GM19455 (cell line): ENCODE results near the gene RARB.

Experiments
- ATAC-seq: cut with Tn5 transposase; IDR thresholded peaks from one replicate; pipeline ENCODE4 v1.9.1; 2021; ENCODE audit not compliant: unreplicated experiment

RARB gene

DNA sequence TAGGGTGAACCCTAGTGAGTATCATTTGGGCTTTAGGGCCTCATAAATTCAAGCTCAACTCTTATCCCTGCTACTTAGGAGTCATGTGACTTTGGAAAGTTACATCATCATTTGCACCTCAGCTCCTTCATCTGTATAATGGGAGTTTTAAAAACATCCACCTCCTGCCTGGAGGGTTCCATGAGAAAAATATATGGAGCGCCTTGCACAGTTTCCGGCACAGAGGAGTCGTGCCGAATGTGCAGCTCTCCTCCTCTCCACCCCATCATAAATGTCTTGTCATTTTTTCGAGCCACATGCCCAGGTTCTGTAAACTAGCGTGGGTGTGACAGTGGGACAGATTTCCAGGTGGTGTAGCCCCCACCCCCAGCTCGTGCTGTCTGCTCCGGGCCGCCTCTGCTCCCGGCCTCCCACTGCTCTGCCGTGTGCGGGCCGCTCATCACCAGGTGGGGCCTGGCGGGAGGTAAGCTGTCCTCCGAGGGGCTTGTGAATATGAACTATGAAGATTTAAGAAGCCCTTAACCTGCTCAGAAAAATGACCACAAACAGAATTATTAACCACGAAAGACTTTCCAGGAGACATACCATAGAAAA lies 146.2 kb downstream of the RARB start:
- no peak for ATAC-seq

DNA sequence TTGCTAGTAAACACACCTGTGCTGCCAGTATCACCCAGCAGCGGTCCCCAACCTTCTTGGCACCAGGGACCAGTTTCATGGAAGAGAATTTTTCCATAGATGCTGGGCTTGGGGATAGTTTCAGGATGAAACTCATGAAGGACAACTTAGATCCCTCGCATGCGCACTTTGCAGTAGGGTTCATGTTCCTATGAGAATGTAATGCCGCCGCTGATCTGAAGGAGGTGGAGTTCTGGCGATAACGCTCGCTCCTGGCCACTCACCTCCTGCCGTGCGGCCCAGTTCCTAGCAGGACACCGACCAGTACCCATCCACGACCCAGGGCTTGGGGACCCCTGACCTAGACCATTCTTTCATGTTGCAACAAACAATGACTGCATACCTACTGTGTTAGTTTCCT lies 146.9 kb downstream of the RARB start:
- no peak for ATAC-seq

DNA sequence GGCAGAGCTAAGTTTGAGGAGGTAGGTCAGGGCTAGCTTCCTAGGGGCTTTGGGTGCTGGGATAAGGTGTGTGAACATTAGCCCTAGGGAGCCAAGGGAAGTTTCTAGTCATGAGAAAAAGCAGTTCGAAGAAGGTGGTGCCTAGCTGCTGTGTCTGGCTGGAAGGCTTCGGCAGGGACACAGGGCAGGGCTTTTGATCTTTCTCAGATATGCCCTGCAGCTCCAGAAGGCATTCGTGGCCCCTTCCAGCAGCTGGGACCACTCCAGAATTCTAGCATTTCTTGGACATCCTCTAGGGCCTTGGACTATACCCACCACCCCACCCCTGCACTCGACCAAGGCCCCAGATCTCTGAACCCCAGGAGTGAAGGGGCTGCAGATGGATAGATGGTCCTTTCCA lies 148.1 kb downstream of the RARB start:
- ATAC-seq: no peak

DNA sequence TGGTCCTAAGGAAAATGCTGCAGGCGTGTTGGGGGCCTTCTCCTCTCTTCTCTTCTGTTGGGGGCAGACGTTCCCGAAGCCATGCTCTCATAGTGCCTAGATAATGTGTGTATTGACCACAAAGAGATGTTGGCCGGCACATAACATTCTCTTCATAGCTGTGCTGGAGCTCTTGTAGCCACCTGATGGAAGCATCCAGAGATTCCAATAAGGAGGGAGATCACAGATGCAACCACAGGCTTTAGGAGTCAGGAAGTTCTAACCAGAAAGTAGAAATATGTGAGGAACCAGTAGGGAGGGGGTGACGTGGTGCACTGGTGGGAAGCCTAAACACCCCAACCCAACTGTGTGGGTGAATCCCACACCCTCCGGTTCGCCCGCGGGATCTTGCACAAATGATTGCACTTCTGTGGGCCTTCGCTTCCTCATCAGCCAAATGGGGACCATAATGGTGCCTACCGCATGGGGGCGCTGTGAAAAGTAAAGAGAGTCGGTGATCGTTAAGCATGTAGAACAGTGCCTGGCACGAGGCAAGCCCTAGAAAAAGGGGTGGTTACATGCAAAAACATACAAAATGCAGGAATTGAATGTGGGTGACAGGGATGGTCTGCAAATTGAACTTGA lies 148.9 kb downstream of the RARB start:
- no peak for ATAC-seq

DNA sequence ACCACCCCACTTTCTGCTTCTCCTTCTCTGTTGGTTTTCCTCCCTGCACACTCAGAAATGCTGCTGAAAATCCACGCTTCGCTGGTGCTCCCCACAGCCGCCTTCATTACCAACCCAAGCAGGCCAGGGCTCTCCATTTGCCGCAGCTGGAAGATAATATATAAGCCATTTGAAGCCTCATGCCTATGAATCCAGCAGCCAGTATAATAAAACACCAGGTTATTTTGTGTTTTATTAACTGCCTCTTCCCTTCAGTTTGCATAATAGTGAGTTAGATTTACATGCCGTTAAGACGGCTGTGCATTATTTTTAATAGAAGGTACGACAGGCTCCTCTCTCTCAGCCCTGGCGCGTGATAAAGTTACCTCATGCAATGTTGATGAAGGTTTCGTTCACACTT lies 150.0 kb downstream of the RARB start:
- ATAC-seq: no peak

DNA sequence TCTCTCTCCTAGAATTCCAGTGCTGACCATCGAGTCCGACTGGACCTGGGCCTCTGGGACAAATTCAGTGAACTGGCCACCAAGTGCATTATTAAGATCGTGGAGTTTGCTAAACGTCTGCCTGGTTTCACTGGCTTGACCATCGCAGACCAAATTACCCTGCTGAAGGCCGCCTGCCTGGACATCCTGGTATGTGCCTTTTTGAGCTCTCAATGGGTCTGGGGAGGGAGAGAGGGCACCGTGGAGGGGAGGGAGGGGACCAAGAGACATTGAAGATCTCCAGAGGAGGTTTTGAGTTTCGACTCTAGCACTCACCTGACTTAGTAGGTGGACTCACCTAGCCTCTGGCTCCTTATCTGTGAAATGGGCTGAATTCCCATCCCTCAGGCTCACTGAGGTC lies 152.5 kb downstream of the RARB start:
- ATAC-seq: no peak

DNA sequence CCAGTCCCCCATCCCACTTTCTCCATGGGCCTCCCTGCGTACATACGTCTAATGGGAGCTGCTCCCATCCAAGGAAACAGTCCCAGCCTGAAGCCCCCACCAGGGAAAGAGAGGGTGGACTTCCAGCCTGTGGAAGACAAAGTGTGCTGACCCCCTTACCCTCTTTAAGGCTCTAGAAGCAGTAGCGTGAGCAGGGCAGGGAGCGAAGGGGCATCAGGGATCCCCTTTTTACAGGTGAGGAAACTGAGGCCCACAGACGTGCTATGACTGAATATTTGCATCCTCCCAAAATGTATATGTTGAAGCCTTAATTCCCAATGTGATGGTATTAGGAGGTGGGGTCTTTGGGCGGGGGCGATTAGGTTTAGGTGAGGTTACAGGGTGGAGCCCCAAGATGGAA lies 153.3 kb downstream of the RARB start:
- ATAC-seq: no peak

DNA sequence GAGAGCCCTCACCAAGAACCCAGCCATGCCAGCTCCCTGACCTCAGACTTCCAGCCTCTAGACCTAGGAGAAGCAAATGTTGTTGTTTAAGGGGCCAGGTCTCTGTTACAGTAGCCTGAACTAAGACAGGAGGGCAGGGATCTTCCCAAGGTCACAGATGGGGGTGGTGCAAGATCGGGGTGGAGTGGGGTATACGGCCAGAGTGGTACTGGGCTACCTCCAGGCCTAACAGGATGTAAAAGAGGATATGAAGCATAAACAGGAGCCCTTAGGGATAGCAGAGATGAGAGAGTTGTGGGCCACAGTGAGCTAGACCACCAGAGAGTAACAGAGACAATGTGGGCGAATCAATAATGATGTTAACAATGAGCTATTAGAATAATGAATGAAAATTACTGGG lies 153.8 kb downstream of the RARB start:
- no peak for ATAC-seq

DNA sequence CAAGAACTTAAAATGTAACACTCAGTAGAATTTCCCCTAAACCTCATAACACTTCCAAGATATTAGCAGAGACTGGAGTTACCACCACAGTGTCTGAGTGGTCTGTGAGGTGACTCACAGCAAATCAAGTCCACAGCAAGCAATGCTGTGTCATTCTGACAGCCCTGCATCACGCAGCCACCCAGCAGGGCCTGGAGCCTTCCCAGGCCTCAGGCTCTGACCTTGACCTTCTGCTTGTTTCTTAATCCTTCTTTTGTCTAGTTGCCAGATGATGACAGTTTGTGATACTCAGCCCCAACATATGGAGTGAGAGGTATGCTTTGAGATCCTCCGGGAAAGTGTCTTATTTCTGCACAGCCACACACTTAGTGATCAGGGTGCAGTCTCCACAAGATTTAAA lies 154.2 kb downstream of the RARB start:
- ATAC-seq: no peak

DNA sequence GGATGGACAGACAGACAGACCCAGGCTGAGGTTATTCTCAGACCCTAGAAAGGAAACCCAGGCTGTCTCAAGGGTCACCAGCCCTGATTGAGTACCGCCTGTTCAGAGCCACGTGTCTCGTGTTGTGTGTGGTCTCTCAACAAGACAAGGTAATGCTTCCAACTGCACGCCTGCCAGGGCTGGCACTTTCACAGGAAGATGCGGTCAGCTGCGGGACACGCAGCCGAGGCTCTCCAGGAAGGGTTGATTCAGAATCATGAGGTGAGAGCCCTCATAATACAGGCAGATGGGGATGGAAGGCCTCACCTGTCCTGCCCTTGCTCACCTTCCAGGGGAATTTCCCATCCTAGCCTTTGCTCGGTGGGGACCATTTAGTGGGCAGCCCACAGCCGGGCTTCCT lies 155.3 kb downstream of the RARB start:
- no peak for ATAC-seq

DNA sequence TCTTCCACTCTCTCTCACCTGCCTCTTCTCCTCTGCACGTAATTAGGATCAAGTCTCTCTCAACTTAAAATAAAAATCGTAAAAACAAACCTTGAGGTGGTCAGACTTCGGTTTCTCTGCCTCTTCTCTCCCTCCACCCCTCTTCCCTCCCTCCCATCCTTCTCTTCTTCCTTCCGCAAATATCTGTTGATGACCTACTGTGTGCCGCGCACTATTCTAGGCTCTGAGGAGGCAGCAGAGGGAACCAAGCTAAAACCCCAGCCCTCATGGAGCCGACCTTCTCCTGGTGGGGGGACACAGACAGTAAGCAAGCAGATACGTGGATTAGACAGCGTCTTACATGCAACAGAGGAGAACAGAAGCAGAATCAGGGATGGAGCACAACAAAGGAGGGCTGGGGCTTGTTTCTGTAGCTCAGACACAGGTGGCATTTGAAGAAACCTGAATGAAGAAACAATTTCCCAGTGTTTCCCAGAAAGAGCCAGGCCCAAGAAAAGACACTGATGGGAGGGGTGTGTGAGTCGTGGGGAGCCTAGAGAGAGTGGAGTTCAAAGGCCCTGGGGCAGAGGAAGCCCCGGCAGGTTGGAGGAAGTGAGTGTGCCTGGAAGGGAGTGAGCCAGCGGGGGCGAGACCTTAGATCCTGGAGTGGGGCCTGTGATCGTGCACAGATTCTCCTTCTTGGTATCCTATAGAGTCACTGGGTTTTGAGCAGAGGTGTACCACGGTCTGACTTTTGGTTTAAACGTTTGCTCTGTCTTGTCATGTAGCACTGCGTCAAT lies 156.1 kb downstream of the RARB start:
- ATAC-seq: no peak

DNA sequence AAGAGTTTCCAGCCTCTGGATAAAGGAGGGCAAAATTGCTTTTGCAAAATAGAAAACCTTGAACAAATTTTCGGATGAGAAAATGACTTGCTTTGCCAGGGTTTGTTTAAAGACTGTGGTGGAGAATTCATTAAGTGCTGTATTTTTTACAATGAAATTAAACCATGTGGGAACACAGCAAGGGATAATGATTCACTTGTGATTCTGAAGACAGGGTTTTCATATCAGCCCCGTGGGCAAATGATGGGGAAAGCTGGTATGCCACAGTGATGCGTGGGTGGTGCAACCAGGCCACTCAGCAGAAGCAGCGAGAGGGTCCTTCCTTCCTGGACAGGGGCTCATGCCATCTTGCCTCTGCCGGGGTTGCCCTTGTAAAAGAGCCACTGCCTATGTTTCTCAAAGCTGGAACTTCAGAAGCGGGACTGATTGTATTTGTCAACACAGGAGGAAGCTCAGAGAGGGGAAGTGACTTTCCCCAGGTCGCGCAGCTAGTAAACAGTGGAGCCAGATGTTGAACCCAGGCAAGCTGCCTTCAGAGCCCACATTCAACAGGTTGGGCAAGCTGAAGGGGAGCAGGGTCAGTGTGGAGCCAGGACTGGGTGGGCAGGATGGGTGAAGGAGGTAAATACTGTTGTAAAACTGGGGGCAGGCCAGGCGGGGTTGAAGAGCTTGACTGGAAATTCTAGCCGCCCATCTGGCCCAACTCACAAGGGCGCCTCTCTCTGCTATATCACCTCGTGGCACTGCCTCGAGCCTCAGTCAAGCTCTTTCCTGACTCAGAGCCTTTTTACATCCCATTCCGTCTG lies 157.5 kb downstream of the RARB start:
- ATAC-seq: no peak

DNA sequence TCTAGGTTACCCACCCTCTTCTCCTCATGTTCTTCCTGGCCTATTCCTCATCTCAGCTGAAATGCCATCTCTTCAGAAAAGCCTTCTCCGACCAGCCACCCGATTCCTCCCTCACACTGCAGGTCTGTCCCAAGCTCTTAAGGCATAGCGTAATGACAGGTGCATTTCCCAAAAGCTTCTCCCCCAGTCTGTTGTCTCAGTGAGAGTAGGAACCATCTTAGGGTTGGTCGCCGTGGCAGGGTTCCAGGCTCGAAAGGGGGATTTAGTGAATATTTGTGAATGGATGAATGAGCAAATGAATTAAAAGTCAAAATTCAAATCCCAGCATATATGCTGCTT lies 158.1 kb downstream of the RARB start:
- no peak for ATAC-seq

DNA sequence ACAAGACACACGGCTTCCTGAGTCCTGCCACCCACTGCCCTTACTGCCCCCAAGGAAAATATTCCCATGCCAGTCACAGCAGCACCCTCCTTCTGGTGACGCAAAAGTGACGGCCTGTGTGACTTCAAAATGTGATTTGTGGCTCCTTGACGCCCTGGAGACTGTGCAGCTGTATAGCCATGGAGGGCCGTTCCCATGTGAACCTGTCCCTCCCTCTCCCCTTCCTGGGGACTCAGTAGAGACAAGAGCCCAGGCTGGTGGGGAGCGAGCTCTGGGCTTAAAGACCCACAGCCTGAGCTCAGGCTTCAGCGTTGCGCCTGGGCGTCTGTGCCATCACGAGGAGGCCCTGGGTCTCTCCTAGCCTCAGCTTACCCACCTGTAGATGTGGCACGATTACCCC lies 158.5 kb downstream of the RARB start:
- no peak for ATAC-seq

DNA sequence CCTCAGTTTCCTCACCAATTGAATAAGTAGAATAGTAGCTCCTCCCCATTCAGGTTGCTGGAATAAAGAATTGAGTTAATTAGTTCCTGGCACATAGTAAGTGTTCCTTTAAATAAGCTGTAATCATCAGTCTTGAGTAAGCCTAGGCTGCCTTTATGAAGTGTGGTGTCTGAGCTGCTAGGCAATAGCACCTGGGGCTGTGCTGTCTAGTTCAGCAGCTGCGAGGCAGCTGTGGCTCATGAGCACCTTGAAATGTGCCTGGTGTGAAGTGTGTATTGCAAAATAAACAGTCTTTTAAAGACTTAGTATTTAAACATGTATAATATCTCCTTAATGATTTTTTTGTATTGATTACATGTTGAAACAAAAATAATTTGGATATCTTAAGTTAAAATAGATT lies 159.0 kb downstream of the RARB start:
- ATAC-seq: no peak

DNA sequence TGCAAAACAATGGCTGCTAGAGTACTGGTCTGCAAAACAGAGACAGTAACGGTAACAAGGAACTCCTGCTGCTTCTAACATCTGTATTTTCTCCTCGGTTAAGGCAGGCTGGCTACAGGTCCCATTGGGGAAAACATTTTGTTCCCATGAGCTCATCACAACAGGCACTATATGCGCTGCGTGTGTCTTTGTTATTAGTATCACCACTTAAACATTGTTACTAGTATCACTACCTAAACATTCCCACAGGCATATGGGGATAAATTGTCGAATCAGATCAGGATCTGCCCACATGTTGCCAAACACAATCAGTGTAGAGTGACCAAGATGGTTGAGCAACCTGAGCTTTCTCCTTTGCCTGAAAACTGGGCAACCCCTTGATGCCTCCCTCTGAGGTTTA lies 159.5 kb downstream of the RARB start:
- no peak for ATAC-seq

DNA sequence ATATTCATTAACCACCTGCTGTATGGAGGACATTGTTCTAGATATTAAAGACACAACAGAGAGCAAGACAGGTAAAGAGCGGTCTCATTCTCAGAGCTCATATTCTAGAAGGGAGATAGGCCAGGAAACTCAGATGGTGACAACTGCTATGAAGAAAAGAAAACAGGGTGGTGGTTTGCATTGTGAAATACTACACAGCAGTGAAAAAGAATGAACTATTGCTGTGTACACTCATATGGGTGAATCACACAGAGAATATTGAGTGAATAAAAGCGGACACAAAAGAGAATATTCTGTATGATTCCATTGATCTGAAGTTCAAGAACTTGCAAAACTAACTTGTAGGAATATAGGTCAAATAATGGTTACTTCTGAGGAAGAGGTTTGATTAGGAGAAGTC lies 159.9 kb downstream of the RARB start:
- ATAC-seq: no peak

DNA sequence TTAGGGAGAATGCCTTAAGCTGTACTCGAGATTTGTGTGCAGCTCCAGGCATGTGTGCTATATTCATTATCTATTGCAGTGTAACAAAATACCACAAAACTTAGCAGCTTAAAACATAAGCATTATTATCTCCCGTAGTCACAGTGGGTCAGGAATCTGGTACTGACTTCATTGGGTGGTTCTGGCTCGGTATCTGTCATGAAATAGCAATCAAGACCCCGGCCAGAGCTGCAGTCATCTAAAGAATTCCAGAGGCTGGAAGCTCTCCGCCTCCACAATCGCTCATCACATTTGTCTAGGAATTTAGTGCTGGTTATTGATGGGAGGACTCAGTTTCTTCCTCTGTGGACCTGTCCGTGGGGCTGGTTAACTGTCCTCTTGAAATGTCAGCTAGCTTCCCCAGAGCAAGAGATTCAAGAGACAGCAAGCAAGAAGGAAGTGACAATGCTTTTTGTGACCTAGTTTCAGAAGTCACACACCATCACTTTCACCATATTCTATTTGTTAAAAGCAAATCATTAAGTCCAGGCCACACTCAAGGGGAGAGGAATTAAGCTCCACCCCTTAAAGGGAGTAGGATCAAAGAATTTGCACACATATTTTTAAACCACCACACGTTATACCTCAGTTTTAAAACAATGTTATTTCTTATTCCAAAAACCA lies 160.5 kb downstream of the RARB start:
- no peak for ATAC-seq

DNA sequence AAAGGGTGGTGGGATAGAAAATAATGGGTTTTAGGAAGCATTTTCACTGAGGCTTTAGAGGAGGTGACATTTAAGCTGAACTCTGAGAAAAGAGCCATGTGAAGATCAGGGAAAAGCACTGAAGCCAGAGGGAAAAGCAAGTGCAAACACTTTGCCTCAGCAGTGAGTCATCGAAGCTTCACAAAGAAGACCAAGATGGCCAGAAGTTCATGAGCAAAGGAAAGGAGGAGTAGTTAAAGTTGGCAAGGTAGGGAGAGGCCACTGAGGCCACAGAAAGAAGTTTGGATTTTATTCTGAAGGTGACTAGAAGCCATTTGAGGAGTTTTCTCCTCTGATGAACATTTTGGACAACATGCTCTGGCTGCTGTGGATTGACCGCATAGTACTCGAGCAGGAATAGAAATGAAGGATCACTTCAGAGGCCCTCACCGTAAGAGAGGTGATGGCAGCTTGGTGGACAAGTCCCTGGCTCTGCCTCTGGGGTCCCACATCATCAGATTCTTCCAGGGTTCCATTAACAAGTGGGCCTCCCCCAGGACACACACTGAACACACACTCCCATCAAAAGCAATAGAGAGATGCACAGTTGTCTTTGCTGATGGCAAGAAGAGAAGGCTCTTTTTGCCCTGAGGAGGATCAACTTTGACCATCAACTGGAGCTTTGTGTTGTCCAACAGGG lies 161.2 kb downstream of the RARB start:
- ATAC-seq: no peak

DNA sequence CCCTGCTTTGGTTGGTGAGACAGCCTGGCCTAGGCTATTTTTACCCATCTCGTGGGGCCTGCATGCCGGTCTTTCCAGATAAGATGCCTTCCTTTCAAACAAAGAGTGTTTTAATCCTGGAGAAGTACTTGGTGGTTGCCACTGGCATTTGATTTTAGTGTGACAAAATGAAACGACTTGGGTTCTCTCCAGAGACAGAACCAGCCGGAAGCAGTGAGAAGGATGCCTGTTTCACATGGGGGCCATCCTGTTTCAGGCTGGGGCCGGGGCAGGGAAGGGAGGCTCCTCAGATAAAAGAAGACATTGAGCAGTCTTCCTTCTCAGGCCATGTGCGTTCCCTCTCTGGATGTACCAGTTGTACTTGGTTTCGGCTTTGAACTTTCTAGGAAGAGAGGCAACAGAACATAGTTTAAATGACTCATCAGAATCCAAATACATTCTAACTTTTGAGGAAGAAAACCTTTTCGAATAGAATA lies 161.8 kb downstream of the RARB start:
- ATAC-seq: no peak

DNA sequence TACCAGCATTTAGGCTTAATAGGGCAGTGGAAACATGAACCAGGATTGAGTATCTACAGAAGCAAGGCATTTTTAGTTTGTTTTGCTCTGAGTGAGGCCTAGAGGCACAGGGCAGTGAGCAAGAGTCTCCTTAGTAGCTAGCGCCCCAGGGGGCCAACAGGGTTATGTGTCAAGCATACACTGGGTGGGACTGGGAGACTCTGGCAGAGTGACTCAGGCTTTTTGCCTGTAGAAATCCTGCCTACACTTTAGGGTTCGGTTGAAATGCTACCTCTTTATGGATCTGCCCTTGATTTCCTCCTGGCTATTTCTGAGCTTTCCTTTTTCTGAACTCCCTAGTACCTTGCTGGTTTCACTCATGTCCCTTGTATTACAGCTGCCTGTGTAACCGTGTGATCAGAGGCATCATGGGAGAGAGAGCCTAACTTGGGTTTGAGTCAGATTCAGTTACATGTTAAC lies 164.5 kb downstream of the RARB start:
- ATAC-seq: no peak
